Activated T-cell treated with anti-CD3 and anti-CD28 coated beads for 24 hours (primary cell): Measurements from ENCODE around the gene ALDOB.
A peak's percentile ranks its signal among the peaks of the same experiment; 100 is the strongest.
"Not testable (repeated sequence)": the region's sequence is repeated elsewhere in the genome, so short reads cannot be mapped to it uniquely, and the experiment has no call there.

Source experiments
- DNase-seq: peaks from one replicate; pipeline ENCODE4 v3.0.0-alpha.2; 2020; ENCODE audit warnings: low read depth

Gene ALDOB

GRCh38 chr9:101421653-101422065 lies 13.9 kb downstream of the ALDOB start:
- DNase-seq = no peak

- no peak for DNase-seq
These were observed 15.7 kb downstream of the ALDOB start for GRCh38 chr9:101419863-101420262.

- no peak for DNase-seq
These were observed 16.8 kb downstream of the ALDOB start for GRCh38 chr9:101418518-101419430.

- no peak for DNase-seq
These were observed 17.6 kb downstream of the ALDOB start for GRCh38 chr9:101417977-101418376.

- no peak for DNase-seq
These were observed 18.2 kb downstream of the ALDOB start for GRCh38 chr9:101417389-101417788.

GRCh38 chr9:101415578-101415977 lies 20.0 kb downstream of the ALDOB start:
- no peak for DNase-seq

- DNase-seq = no peak
These were observed 20.7 kb downstream of the ALDOB start for GRCh38 chr9:101414839-101415238.

GRCh38 chr9:101409079-101409477 lies 26.5 kb downstream of the ALDOB start:
- DNase-seq = no peak

GRCh38 chr9:101408374-101409078 lies 27.0 kb downstream of the ALDOB start:
- DNase-seq = no peak

- no peak for DNase-seq
These were observed 31.9 kb downstream of the ALDOB start for GRCh38 chr9:101403516-101404285.

- DNase-seq = no peak
These were observed 35.5 kb downstream of the ALDOB start for GRCh38 chr9:101400120-101400519.

- no peak for DNase-seq
These were observed 36.0 kb downstream of the ALDOB start for GRCh38 chr9:101399643-101399970.

- no peak for DNase-seq
These were observed 36.5 kb downstream of the ALDOB start for GRCh38 chr9:101398930-101399642.

- DNase-seq = peak; percentile 94
These were observed 37.3 kb downstream of the ALDOB start, which contains the start of the genes MRPL50 and ZNF189 for GRCh38 chr9:101398068-101398929. Gene MRPL50, minus strand, starts transcription at chr9:101398618. Its CDS starts 26 bp downstream, at chr9:101398592. Gene ZNF189, plus strand, starts transcription at chr9:101398851. Its CDS starts 306 bp downstream, at chr9:101399157.

GRCh38 chr9:101397746-101398067 lies 37.9 kb downstream of the ALDOB start:
- no peak for DNase-seq

- DNase-seq = no peak
These were observed 40.9 kb downstream of the ALDOB start for GRCh38 chr9:101394687-101395086.

GRCh38 chr9:101393135-101393534 lies 42.4 kb downstream of the ALDOB start:
- DNase-seq = no peak

- DNase-seq = no peak
These were observed 47.0 kb downstream of the ALDOB start for GRCh38 chr9:101388507-101388993.

- DNase-seq = no peak
These were observed 47.6 kb downstream of the ALDOB start for GRCh38 chr9:101387871-101388506.

- DNase-seq = not testable (repeated sequence)
These were observed 50.6 kb downstream of the ALDOB start, which contains the start of gene BAAT for GRCh38 chr9:101384873-101385536. Gene BAAT, minus strand, starts transcription at chr9:101385006. Its CDS starts 13,602 bp downstream, at chr9:101371404.
